MM.1S (cell line): Measurements from ENCODE around the gene COL12A1.

ENCODE experiments used
- DNase-seq: peaks from one replicate; pipeline ENCODE4 v3.0.0-alpha.2; 2015
- H2AFZ ChIP-seq: fragments of 300-600 bp; sonication (generic); 2 replicates; pipeline ENCODE4 v1.6.0; 2016; ENCODE audit warnings: antibody characterized with exemption, low read length
- H3F3A ChIP-seq: fragments of 300-600 bp; sonication (generic); 2 replicates; pipeline ENCODE4 v1.6.1; 2016; ENCODE audit warnings: mild to moderate bottlenecking, antibody characterized with exemption, low read length, moderate library complexity, mixed read lengths; ENCODE audit not compliant: insufficient read depth
- H3K27ac ChIP-seq: fragments of 300-600 bp; sonication (generic); 2 replicates; pipeline ENCODE4 v1.5.1; 2016; ENCODE audit warnings: mild to moderate bottlenecking, low read length
- H3K27me3 ChIP-seq: fragments of 300-600 bp; sonication (generic); replicated peaks from 2 replicates; pipeline ENCODE4 v1.6.0; 2016; ENCODE audit warnings: low read length; ENCODE audit not compliant: insufficient read depth
- H3K36me3 ChIP-seq: fragments of 300-600 bp; sonication (generic); replicated peaks from 2 replicates; pipeline ENCODE4 v1.6.1; 2016; ENCODE audit warnings: mild to moderate bottlenecking, low read length, mixed read lengths; ENCODE audit not compliant: insufficient read depth
- H3K4me1 ChIP-seq: fragments of 300-600 bp; sonication (generic); 2 replicates; pipeline ENCODE4 v1.6.1; 2016; ENCODE audit warnings: low read length, mixed read lengths
- H3K4me2 ChIP-seq: fragments of 300-600 bp; sonication (generic); 2 replicates; pipeline ENCODE4 v1.6.0; 2016; ENCODE audit warnings: low read depth, low read length
- H3K4me3 ChIP-seq: fragments of 300-600 bp; sonication (generic); 2 replicates; pipeline ENCODE4 v1.5.1; 2016; ENCODE audit warnings: low read length, mixed read lengths
- H3K79me2 ChIP-seq: fragments of 300-600 bp; sonication (generic); 2 replicates; pipeline ENCODE4 v1.6.1; 2016; ENCODE audit warnings: mixed run types, low read length, mixed read lengths
- H3K9ac ChIP-seq: fragments of 300-600 bp; sonication (generic); 2 replicates; pipeline ENCODE4 v1.6.1; 2016; ENCODE audit warnings: low read length, mixed read lengths
- H3K9me2 ChIP-seq: fragments of 300-600 bp; sonication (generic); replicated peaks from 2 replicates; pipeline ENCODE4 v1.6.1; 2016; ENCODE audit warnings: mild to moderate bottlenecking, low read length, mixed read lengths; ENCODE audit not compliant: insufficient read depth
- H3K9me3 ChIP-seq: fragments of 300-600 bp; sonication (generic); replicated peaks from 2 replicates; pipeline ENCODE4 v1.6.1; 2016; ENCODE audit warnings: mild to moderate bottlenecking, low read length, mixed read lengths; ENCODE audit not compliant: insufficient read depth
- H4K20me1 ChIP-seq: fragments of 300-600 bp; sonication (generic); 2 replicates; pipeline ENCODE4 v1.6.1; 2016; ENCODE audit warnings: mild to moderate bottlenecking, low read length, moderate library complexity, mixed read lengths; ENCODE audit not compliant: insufficient read depth
- CTCF ChIP-seq: fragments of 300-600 bp; sonication (generic); IDR thresholded peaks from 2 replicates; pipeline ENCODE4 v1.5.1; 2016; ENCODE audit warnings: antibody characterized with exemption, low read length, mixed read lengths
- EZH2 ChIP-seq: fragments of 300-600 bp; sonication (generic); optimal IDR thresholded peaks from 2 replicates; pipeline ENCODE3; 2017; ENCODE audit warnings: low read depth, mild to moderate bottlenecking, antibody characterized with exemption, low read length, mixed read lengths
- EZH2phosphoT487 ChIP-seq: fragments of 300-600 bp; sonication (generic); IDR thresholded peaks from 2 replicates; pipeline ENCODE4 v1.6.1; 2018; ENCODE audit warnings: antibody characterized with exemption, low read length

Gene COL12A1

GRCh38 chr6:75166773-75167172 is 39.1 kb downstream of the COL12A1 start:
- no peak for DNase-seq
- Histone ChIP-seq H3F3A (no peaks in the 10 kb centered on the region), H3K79me2 (no peaks in the 10 kb centered on the region), H2AFZ (no peak overlapping the region), H4K20me1 (no peaks in the 10 kb centered on the region), H3K4me3 (no peak overlapping the region), H3K4me1 (no peaks in the 10 kb centered on the region), H3K9me3 (no peaks in the 10 kb centered on the region), H3K4me2 (no peak overlapping the region), H3K27me3 (no peaks in the 10 kb centered on the region), H3K27ac (no peak overlapping the region), H3K9me2 (no peaks in the 10 kb centered on the region), H3K36me3 (no peaks in the 10 kb centered on the region), H3K9ac (no peak overlapping the region)
- TF ChIP-seq EZH2phosphoT487 = no peak
- no peak for TF ChIP-seq EZH2
- no peak for TF ChIP-seq CTCF

GRCh38 chr6:75166236-75166635 is 39.6 kb downstream of the COL12A1 start:
- Histone ChIP-seq H2AFZ (no peak overlapping the region), H3K4me2 (no peak overlapping the region), H3K27ac (no peak overlapping the region), H3K9ac (no peak overlapping the region), H3K27me3 (no peaks in the 10 kb centered on the region), H3K9me2 (no peaks in the 10 kb centered on the region), H3K4me1 (no peaks in the 10 kb centered on the region), H3K79me2 (no peaks in the 10 kb centered on the region), H3K4me3 (no peak overlapping the region), H3K36me3 (no peaks in the 10 kb centered on the region), H3F3A (no peaks in the 10 kb centered on the region), H3K9me3 (no peaks in the 10 kb centered on the region), H4K20me1 (no peaks in the 10 kb centered on the region)
- no peak for DNase-seq
- TF ChIP-seq CTCF (no peak), EZH2 (no peak), EZH2phosphoT487 (no peak)

GRCh38 chr6:75158176-75158575 is 47.7 kb downstream of the COL12A1 start:
- TF ChIP-seq EZH2phosphoT487 (no peak), EZH2 (no peak), CTCF (no peak)
- Histone ChIP-seq H3K27me3 (no peaks in the 10 kb centered on the region), H3K9ac (no peak overlapping the region), H3K36me3 (no peaks in the 10 kb centered on the region), H3K79me2 (no peaks in the 10 kb centered on the region), H4K20me1 (no peaks in the 10 kb centered on the region), H3K4me3 (no peak overlapping the region), H3K4me2 (no peak overlapping the region), H3K27ac (no peak overlapping the region), H3K4me1 (no peaks in the 10 kb centered on the region), H3K9me3 (no peaks in the 10 kb centered on the region), H3K9me2 (no peaks in the 10 kb centered on the region), H3F3A (no peaks in the 10 kb centered on the region), H2AFZ (no peak overlapping the region)
- DNase-seq = no peak

GRCh38 chr6:75157336-75157735 is 48.5 kb downstream of the COL12A1 start:
- no peak for DNase-seq
- no peak overlapping the region for H3K9ac ChIP-seq
- no peaks in the 10 kb centered on the region for H3F3A ChIP-seq
- H3K9me3 ChIP-seq = no peaks in the 10 kb centered on the region
- no peaks in the 10 kb centered on the region for H3K9me2 ChIP-seq
- no peaks in the 10 kb centered on the region for H4K20me1 ChIP-seq
- H3K4me1 ChIP-seq = no peaks in the 10 kb centered on the region
- H2AFZ ChIP-seq = no peak overlapping the region
- TF ChIP-seq CTCF (no peak), EZH2phosphoT487 (no peak), EZH2 (no peak)
- no peaks in the 10 kb centered on the region for H3K36me3 ChIP-seq
- H3K79me2 ChIP-seq = no peaks in the 10 kb centered on the region
- no peaks in the 10 kb centered on the region for H3K27me3 ChIP-seq
- H3K27ac ChIP-seq = no peak overlapping the region
- H3K4me3 ChIP-seq = no peak overlapping the region
- H3K4me2 ChIP-seq = no peak overlapping the region
